Central memory CD8-positive, alpha-beta T cell (primary cell): ENCODE data around the gene DCAF4.

Source experiments
- ATAC-seq: fragments of 150-1000 bp; cut with Tn5 transposase; replicated peaks from 2 replicates; pipeline ENCODE4 v1.10.0; 2022; ENCODE audit warnings: mild to moderate bottlenecking, moderate FRiP score, moderate number of reproducible peaks; ENCODE audit not compliant: poor library complexity, severe bottlenecking; ENCODE audit errors: extremely low read depth
- DNase-seq, 2 donors: peaks; one replicate each; pipeline ENCODE4 v3.0.0; 2021; ENCODE audit warnings: low spot score in 2 of 2
- H3K27ac Mint-ChIP-seq: one replicate; pipeline ENCODE4 v1.8.0; 2022; ENCODE audit warnings: low read depth, mild to moderate bottlenecking, moderate library complexity, mixed read lengths
- H3K27me3 Mint-ChIP-seq: one replicate; pipeline ENCODE4 v1.8.0; 2022; ENCODE audit warnings: mixed read lengths
- H3K36me3 Mint-ChIP-seq: one replicate; pipeline ENCODE4 v1.8.0; 2022; ENCODE audit warnings: mild to moderate bottlenecking, moderate library complexity, mixed read lengths; ENCODE audit not compliant: insufficient read depth
- H3K4me1 Mint-ChIP-seq: one replicate; pipeline ENCODE4 v1.8.0; 2022; ENCODE audit warnings: mixed read lengths
- H3K4me3 Mint-ChIP-seq: one replicate; pipeline ENCODE4 v1.8.0; 2022; ENCODE audit warnings: mild to moderate bottlenecking, moderate library complexity, mixed read lengths
- H3K9me3 Mint-ChIP-seq: one replicate; pipeline ENCODE4 v1.8.0; 2022; ENCODE audit warnings: mixed read lengths

DCAF4 gene

DNA sequence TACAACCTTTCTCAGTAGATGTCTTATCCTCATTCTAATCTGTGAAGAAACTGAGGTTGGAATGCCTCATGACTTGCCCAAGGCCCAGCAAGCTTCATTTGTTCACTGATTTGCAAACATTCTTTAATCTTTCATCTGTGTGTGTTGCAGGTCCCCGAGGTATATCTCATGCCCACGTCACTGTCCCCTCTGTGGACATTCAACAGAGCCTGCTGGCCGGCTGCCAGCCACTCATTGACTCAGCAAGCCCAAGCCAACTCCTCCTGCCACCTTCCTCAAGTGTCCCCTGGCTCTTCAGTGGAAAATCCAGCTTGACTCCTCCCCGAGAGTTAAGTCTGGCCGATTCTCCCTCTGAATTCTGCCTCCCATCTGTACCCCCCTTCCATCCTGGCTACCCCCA lies 1.9 kb upstream of the DCAF4 start:
- Mint-ChIP-seq H3K4me1 (peaks cover 17% of the 10 kb centered on the region), H3K27ac (no peak overlapping the region), H3K36me3 (peaks cover 2% of the 10 kb centered on the region), H3K27me3 (peaks cover 15% of the 10 kb centered on the region), H3K9me3 (no peaks in the 10 kb centered on the region), H3K4me3 (no peak overlapping the region)
- ATAC-seq (no peak), DNase-seq (no peak)

- no peak overlapping the region for H3K27ac Mint-ChIP-seq
- H3K4me1 Mint-ChIP-seq: peaks cover 17% of the 10 kb centered on the region
- no peaks in the 10 kb centered on the region for H3K9me3 Mint-ChIP-seq
- ATAC-seq (no peak), DNase-seq (no peak)
- peaks cover 6% of the 10 kb centered on the region for H3K27me3 Mint-ChIP-seq
- H3K36me3 Mint-ChIP-seq: peaks cover 2% of the 10 kb centered on the region
- H3K4me3 Mint-ChIP-seq: peak overlapping the region; percentile 91
These were observed 999 bp upstream of the DCAF4 start for GRCh38 chr14:72925171-72925759.

- no peaks in the 10 kb centered on the region for H3K9me3 Mint-ChIP-seq
- H3K4me3 Mint-ChIP-seq: peak overlapping the region; percentile 91
- peaks cover under 1% of the 10 kb centered on the region for H3K27me3 Mint-ChIP-seq
- H3K27ac Mint-ChIP-seq: peak overlapping the region; percentile 87
- H3K36me3 Mint-ChIP-seq: peaks cover 4% of the 10 kb centered on the region
- peaks cover 17% of the 10 kb centered on the region for H3K4me1 Mint-ChIP-seq
- no peak for DNase-seq
- no peak for ATAC-seq
These were observed 411 bp upstream of the DCAF4 start for GRCh38 chr14:72925815-72926291.

DNA sequence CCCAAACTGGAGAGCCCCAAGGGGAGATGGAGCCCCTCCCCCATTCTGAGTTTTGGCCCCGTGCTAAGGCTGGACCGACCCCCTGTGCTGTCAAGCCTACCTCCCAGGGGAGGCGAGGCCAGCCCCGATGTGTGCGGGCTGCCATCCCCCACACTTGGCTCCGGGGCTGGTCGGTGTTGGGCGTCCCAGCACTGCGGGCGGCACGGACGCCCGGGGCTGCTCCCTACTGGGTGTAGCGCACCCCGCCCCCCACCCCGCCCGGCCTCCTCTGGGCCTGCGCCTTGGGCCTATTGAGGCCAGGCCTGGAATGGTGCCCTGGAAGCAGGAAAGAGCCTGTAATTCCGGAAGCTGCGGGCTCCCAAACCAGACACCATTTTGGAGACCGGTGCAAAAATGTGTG lies 2.6 kb downstream of the DCAF4 start:
- no peaks in the 10 kb centered on the region for H3K9me3 Mint-ChIP-seq
- H3K4me1 Mint-ChIP-seq: peaks cover 27% of the 10 kb centered on the region
- no peak for ATAC-seq
- H3K4me3 Mint-ChIP-seq: no peak overlapping the region
- H3K27me3 Mint-ChIP-seq: no peaks in the 10 kb centered on the region
- H3K27ac Mint-ChIP-seq: no peak overlapping the region
- no peak for DNase-seq
- H3K36me3 Mint-ChIP-seq: peaks cover 4% of the 10 kb centered on the region

- Mint-ChIP-seq H3K36me3 (peaks cover 4% of the 10 kb centered on the region), H3K4me3 (no peak overlapping the region), H3K9me3 (no peaks in the 10 kb centered on the region), H3K27me3 (no peaks in the 10 kb centered on the region), H3K4me1 (peaks cover 28% of the 10 kb centered on the region), H3K27ac (no peak overlapping the region)
- DNase-seq: no peak
- no peak for ATAC-seq
These were observed 3.2 kb downstream of the DCAF4 start for GRCh38 chr14:72929316-72930080.

DNA sequence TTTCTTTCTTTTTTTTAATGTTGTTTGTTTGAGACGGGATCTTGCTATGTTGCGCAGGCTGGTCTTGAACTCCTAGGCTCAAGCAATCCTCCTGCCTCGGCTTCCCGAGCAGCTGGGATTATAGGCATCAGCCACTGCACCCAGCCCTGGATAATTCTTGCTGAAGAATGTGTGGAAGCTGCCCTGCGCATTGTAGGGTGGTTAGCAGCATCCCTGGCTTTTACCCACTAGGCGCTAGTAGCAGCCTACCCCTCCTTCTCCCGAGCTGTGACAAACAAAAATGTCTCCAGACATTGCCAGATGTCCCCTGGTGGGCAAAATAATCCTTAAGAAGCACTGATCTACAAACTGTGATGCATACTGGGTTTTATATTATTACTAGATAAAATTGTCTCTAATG lies 6.6 kb downstream of the DCAF4 start:
- ATAC-seq: no peak
- DNase-seq: no peak
- H3K9me3 Mint-ChIP-seq: no peaks in the 10 kb centered on the region
- H3K36me3 Mint-ChIP-seq: peaks cover 3% of the 10 kb centered on the region
- no peak overlapping the region for H3K4me3 Mint-ChIP-seq
- peaks cover 36% of the 10 kb centered on the region for H3K4me1 Mint-ChIP-seq
- H3K27me3 Mint-ChIP-seq: no peaks in the 10 kb centered on the region
- no peak overlapping the region for H3K27ac Mint-ChIP-seq

DNA sequence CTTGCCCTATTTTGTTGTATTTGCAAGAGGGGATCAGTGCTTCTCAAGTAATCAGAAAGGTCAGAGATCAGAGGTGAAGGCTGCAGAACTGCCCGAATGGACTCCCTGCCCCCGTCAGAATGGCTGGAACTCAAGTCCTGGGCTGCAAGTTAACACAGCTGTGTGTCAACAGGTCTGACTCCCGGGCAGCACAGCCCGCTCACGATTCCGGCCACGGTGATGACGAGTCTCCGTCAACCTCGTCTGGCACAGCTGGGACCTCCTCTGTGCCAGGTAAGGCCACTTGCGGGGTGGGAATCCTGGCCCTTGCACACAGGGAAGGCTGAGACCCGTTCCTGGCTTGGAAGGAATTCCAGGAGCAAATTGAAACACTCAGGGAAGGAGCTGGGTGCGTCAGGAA lies 13.4 kb downstream of the DCAF4 start:
- H3K27ac Mint-ChIP-seq: no peak overlapping the region
- peaks cover 25% of the 10 kb centered on the region for H3K4me1 Mint-ChIP-seq
- H3K9me3 Mint-ChIP-seq: no peaks in the 10 kb centered on the region
- ATAC-seq: no peak
- no peak overlapping the region for H3K4me3 Mint-ChIP-seq
- H3K36me3 Mint-ChIP-seq: peaks cover 32% of the 10 kb centered on the region
- H3K27me3 Mint-ChIP-seq: no peaks in the 10 kb centered on the region
- DNase-seq: no peak

- H3K27ac Mint-ChIP-seq: no peak overlapping the region
- no peak for DNase-seq
- peaks cover 40% of the 10 kb centered on the region for H3K36me3 Mint-ChIP-seq
- no peaks in the 10 kb centered on the region for H3K27me3 Mint-ChIP-seq
- peaks cover 15% of the 10 kb centered on the region for H3K4me1 Mint-ChIP-seq
- no peak for ATAC-seq
- H3K4me3 Mint-ChIP-seq: no peak overlapping the region
- no peaks in the 10 kb centered on the region for H3K9me3 Mint-ChIP-seq
These were observed 15.2 kb downstream of the DCAF4 start for GRCh38 chr14:72941286-72941985.

- no peak overlapping the region for H3K4me3 Mint-ChIP-seq
- ATAC-seq (no peak), DNase-seq (no peak)
- no peaks in the 10 kb centered on the region for H3K27me3 Mint-ChIP-seq
- peak overlapping the region; percentile 51 for H3K27ac Mint-ChIP-seq
- H3K4me1 Mint-ChIP-seq: no peaks in the 10 kb centered on the region
- H3K9me3 Mint-ChIP-seq: no peaks in the 10 kb centered on the region
- H3K36me3 Mint-ChIP-seq: peaks cover 38% of the 10 kb centered on the region
These were observed 16.7 kb downstream of the DCAF4 start for GRCh38 chr14:72942934-72943333.

- DNase-seq: no peak
- Mint-ChIP-seq H3K27ac (no peak overlapping the region), H3K9me3 (no peaks in the 10 kb centered on the region), H3K4me3 (no peak overlapping the region), H3K27me3 (no peaks in the 10 kb centered on the region), H3K4me1 (no peaks in the 10 kb centered on the region), H3K36me3 (peaks cover 41% of the 10 kb centered on the region)
- ATAC-seq: no peak
These were observed 17.7 kb downstream of the DCAF4 start for GRCh38 chr14:72943876-72944430.

DNA sequence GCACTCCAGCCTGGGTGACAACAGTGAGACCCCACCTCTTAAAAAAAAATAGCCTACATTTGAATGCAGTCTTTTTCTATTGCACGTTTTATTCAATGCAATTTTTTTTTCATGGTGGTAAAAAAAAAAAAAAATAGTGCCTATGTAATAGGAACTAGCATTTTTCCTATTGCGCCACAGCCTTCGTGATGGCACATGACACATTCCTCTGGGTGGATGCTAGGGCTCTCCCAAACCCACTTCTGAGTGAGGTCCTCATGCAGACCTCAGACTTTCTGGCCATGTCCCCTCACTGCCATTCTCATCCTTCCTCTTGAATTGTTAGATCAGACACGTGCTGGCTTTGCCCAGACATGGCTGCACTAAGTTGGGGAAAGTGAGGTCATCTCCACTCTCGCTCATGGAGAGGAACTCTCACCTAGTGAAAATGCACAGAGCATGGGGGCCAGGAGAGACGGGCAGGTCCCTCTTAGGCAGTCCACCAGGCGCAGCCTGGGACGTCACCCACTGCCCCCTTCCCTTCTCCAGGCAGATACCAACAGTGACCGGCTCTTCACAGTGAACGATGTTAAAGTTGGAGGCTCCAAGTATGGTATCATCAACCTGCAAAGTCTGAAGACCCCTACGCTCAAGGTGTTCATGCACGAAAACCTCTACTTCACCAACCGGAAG lies 19.2 kb downstream of the DCAF4 start:
- Mint-ChIP-seq H3K4me1 (no peaks in the 10 kb centered on the region), H3K36me3 (peaks cover 33% of the 10 kb centered on the region), H3K27ac (no peak overlapping the region), H3K4me3 (no peak overlapping the region), H3K9me3 (no peaks in the 10 kb centered on the region), H3K27me3 (no peaks in the 10 kb centered on the region)
- DNase-seq (no peak), ATAC-seq (no peak)

DNA sequence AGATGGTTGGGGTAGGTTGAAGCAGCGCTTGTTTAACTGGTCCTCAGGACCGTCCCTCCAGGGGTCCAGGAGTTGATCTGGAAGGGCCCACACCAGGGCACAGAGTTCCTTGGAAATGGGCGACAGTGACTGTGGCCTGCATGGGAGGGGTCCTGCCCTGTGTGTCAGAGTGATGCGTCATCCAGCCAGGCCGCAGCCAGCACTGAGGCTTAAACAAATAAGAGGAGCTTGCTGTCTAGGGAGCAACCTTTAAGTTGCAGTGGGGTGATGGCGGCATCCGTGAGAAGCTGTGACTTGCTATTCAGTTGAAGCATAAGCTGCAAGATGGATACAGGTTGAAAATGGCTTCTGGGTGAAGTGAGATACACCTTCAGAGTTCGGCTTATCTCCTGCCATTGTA lies 20.2 kb downstream of the DCAF4 start:
- ATAC-seq (no peak), DNase-seq (no peak)
- no peaks in the 10 kb centered on the region for H3K9me3 Mint-ChIP-seq
- no peaks in the 10 kb centered on the region for H3K4me1 Mint-ChIP-seq
- peaks cover 30% of the 10 kb centered on the region for H3K36me3 Mint-ChIP-seq
- no peak overlapping the region for H3K27ac Mint-ChIP-seq
- no peak overlapping the region for H3K4me3 Mint-ChIP-seq
- H3K27me3 Mint-ChIP-seq: no peaks in the 10 kb centered on the region
